ENCODE data around the gene NBEA. TPM values are rescaled to one million over a fixed set of nuclear protein-coding genes. Genes with fewer than 3 reads are reported as not detected.
"Not testable (repeated sequence)": the region's sequence is repeated elsewhere in the genome, so short reads cannot be mapped to it uniquely, and the experiment has no call there.

The NBEA gene
- total RNA-seq, 1 donor from 2014 or later = 0.14 TPM

DNA sequence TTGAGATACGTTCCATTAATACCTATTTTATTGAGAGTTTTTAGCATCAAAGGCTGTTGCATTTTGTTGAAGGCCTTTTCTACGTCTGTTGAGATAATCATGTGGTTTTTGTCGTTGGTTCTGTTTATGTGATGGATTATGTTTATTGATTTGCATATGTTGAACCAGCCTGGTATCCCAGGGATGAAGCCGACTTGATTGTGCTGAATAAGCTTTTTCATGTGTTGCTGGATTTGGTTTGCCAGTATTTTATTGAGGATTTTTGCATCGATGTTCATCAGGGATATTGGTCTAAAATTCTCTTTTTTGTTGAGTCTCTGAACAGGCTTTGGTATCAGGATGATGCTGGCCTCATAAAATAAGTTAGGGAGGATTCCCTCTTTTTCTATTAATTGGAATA, 43.1 kb downstream of the NBEA start:
- H3K9me3 Mint-ChIP-seq; H3K4me1 Mint-ChIP-seq; H3K27me3 Mint-ChIP-seq; DNase-seq; intact Hi-C loops (cut with micrococcal nuclease); H3K4me3 Mint-ChIP-seq; H3K27ac Mint-ChIP-seq; H3K36me3 Mint-ChIP-seq (ENCODE audit: low read depth): not testable (repeated sequence)

DNA sequence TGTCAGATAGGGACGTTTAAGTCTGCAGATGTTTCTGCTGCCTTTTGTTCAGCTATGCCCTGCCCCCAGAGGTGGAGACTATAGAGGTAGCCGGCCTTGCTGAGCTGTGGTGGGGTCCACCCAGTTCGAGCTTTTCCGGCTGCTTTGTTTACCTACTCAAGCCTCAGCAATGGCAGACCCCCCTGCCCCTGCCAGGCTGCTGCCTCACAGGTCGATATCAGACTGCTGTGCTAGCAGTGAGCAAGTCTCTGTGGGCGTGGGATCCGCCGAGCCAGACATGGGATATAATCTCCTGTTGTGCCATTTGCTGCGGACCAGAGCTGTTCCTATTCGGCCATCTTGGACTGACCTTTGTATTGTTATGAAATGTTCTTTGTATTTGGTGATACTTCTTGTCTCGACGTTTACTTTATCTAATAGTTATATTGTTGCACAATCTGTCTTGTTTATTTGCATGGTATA, 46.3 kb downstream of the NBEA start:
- H3K4me3 Mint-ChIP-seq = no peak overlapping the region
- no peaks in the 10 kb centered on the region for H3K27me3 Mint-ChIP-seq
- H3K36me3 Mint-ChIP-seq (ENCODE audit: low read depth) = no peaks in the 10 kb centered on the region
- no peak for DNase-seq
- intact Hi-C loops (cut with micrococcal nuclease) = no loop called here
- peaks cover 18% of the 10 kb centered on the region for H3K9me3 Mint-ChIP-seq
- H3K27ac Mint-ChIP-seq = no peak overlapping the region
- H3K4me1 Mint-ChIP-seq = no peaks in the 10 kb centered on the region

DNA sequence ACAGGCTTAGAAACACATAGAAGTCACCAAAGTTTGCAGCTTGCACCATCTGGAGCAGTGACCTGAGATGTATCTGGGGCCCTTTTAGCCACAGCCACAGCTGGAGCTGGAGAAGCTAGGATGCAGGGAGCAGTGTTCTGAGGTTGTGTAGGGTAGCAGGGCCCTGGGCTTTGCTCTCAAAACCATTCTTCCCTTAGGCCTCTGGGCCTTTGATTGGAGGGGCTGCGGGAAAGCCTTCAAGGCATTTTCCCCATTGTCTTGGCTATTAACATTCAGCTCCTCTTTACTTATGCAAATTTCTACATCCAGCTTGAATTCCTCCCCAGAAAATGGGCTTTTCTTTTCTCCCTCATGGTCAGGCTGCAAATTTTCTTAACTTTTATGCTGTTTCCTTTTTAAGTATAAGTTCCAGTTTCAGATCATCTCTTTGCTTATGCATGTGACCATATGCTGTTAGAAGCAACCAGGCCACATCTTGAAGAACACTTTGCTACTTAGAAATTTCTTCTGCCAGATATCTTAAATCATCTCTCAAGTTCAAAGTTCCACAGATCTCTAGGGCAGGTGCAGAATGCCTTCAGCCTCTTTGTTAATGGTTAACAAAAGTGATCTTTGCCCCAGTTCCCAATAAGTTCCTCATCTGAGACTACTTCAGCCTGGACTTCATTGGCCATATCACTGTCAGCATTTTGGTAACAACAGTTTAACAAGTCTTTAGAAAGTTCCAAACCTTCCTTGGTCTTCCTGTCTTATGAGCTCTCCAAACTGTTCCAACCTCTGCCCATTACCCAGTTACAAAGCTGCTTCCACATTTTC, 48.5 kb downstream of the NBEA start:
- Mint-ChIP-seq H3K27ac (no peak overlapping the region), H3K9me3 (peaks cover 18% of the 10 kb centered on the region), H3K36me3 (ENCODE audit: low read depth) (no peaks in the 10 kb centered on the region), H3K27me3 (no peaks in the 10 kb centered on the region), H3K4me1 (no peaks in the 10 kb centered on the region), H3K4me3 (no peak overlapping the region)
- no peak for DNase-seq
- intact Hi-C loops (cut with micrococcal nuclease) = no loop called here

DNA sequence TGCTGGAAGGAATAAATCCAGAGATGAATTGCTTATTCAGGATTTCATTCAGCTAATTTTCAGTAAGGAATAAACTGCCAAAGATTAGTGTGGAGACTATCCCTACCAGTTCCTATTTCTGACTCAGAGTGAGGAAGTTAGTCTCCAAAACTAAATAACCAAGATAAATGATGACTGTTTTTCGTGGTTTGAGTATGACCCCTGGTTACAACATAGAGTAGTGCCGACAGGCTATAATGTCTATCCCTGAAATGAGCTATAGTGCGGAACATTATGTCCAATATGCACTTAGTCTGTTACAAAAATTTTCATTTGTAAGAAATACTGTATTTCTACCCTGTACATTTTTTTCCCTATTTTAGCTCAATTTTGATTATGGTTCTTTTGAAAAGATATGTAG, 51.4 kb downstream of the NBEA start:
- H3K4me1 Mint-ChIP-seq = no peaks in the 10 kb centered on the region
- H3K9me3 Mint-ChIP-seq = peaks cover 12% of the 10 kb centered on the region
- no peaks in the 10 kb centered on the region for H3K27me3 Mint-ChIP-seq
- H3K27ac Mint-ChIP-seq = no peak overlapping the region
- no peaks in the 10 kb centered on the region for H3K36me3 Mint-ChIP-seq (ENCODE audit: low read depth)
- H3K4me3 Mint-ChIP-seq = no peak overlapping the region
- intact Hi-C loops (cut with micrococcal nuclease) = no loop called here
- DNase-seq = no peak

DNA sequence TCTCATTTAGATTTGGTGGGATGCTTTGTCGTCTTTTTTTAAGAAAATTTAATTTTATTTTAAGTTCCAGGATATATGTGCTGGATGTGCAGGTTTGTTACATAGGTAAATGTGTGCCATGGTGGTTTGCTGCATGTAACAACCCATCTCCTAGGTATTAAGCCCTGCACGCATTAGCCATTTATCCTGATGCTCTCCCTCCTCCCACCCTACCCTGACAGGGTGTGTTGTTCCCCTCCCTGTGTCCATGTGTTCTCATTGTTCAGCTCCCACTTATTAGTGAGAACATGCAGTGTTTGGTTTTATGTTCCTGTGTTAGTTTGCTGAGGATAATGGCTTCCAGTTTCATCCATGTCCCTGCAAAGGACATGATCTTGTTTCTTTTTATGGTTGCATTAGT, 61.7 kb downstream of the NBEA start:
- H3K9me3 Mint-ChIP-seq; H3K27me3 Mint-ChIP-seq; H3K36me3 Mint-ChIP-seq (ENCODE audit: low read depth); DNase-seq; intact Hi-C loops (cut with micrococcal nuclease); H3K4me1 Mint-ChIP-seq; H3K27ac Mint-ChIP-seq; H3K4me3 Mint-ChIP-seq: not testable (repeated sequence)

DNA sequence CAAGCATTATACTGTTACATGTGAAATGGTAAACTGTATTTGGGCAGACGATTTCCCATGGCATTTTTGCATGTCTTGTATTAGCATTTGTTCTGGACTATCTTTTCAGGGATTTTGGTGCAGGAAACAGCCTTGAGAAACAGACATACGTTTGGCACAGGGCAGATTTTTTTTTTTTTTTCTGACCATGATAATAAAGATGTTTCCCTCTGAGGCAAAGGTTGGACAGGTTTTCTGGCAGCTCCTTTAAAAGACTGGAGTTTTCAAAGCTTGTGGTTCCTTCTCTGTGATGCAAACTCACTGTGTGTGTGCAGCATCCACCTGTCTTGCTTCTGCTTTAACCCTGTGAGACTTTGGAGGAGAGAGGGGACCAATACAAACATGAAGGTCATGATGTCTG, 63.0 kb downstream of the NBEA start:
- DNase-seq = no peak
- H3K27ac Mint-ChIP-seq = no peak overlapping the region
- H3K9me3 Mint-ChIP-seq = peaks cover 4% of the 10 kb centered on the region
- no peaks in the 10 kb centered on the region for H3K27me3 Mint-ChIP-seq
- H3K4me1 Mint-ChIP-seq = no peaks in the 10 kb centered on the region
- intact Hi-C loops (cut with micrococcal nuclease) = no loop called here
- H3K36me3 Mint-ChIP-seq (ENCODE audit: low read depth) = no peaks in the 10 kb centered on the region
- no peak overlapping the region for H3K4me3 Mint-ChIP-seq

DNA sequence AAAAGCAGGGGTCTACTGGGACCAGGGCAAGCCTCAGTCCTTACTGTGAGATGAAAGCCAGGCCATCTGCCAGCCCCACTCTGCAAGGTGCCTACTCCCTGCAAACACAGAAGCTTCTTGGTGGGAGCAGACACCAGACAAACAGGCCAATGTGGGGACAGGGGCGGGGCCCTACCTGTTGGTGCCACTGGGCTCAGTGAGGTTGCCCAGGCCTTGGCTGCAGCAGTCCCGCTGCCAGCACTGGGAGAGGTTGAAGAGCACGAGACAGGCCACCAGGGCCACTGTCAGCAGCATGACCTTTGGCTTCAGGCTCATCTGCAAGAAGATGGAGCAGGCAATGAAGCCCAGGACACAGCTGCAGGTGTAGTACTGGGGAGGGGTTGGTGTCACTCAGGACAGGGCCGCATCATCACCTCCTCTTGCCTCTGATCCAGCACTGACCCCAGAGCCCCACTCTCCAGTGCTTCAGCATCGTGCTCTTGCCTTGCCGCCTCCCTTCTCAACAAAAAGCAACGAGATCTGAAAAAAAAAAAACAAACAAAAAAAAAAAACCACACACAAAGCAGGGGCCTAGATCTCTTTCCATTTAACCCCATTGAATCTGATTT, 72.6 kb downstream of the NBEA start:
- Mint-ChIP-seq H3K27me3 (no peaks in the 10 kb centered on the region), H3K4me3 (no peak overlapping the region), H3K27ac (no peak overlapping the region), H3K4me1 (no peaks in the 10 kb centered on the region), H3K9me3 (peaks cover 3% of the 10 kb centered on the region), H3K36me3 (ENCODE audit: low read depth) (no peaks in the 10 kb centered on the region)
- intact Hi-C loops (cut with micrococcal nuclease) = no loop called here
- no peak for DNase-seq

DNA sequence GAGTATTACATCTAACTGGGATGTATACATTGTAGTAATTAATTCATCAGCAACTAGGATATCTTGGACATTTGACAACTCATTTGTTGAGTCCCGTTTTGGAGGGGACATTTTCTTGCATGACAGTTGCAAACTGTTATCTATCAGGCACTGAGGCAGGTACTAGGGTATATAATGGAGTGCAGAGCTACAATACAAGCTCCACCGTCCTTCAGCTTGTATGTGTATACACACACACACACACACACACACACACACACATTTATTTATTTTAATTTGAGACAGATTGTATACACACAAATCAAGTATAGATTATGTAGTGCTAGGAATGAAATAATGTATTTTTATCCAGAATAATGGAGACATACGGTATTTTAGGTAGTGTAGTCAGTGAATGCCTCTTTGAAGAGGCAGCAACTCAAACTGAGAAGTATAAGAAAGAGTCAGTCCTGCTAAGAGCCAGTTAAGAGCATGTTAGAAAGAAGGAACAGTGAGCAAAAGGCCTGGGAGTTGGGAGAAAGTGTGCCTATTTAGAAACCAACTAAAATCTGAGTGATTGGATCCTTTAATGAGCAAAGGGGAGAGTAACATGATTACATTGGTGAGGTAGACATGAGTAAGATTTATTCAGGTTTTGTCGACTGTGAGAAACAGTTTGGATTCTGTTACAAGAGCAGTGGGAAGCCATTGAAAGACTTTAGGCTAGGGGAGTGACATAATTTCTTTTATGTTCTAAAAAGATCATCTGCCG, 74.5 kb downstream of the NBEA start:
- no peaks in the 10 kb centered on the region for H3K4me1 Mint-ChIP-seq
- no peaks in the 10 kb centered on the region for H3K36me3 Mint-ChIP-seq (ENCODE audit: low read depth)
- no peak overlapping the region for H3K27ac Mint-ChIP-seq
- no peaks in the 10 kb centered on the region for H3K9me3 Mint-ChIP-seq
- DNase-seq = no peak
- intact Hi-C loops (cut with micrococcal nuclease) = no loop called here
- no peak overlapping the region for H3K4me3 Mint-ChIP-seq
- no peaks in the 10 kb centered on the region for H3K27me3 Mint-ChIP-seq

DNA sequence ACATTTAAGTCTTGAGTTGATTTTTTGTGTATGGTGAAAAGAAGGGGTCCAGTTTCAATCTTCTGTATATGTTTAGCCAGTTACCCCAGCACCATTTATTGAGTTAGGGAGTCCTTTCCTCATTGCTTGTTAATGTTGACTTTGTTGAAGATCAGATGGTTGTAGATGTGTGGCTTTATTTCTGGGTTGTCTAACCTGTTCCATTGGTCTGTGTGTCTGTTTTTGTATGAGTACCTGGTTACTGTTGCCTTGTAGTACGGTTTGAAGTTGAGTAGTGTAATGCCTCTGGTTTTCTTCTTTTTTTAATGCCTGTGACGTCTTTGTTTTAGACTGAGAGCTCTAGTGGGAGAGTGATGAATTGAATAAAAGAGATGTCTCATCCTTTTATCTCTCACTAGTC, 83.2 kb downstream of the NBEA start:
- Mint-ChIP-seq H3K27ac (no peak overlapping the region), H3K4me3 (no peak overlapping the region), H3K9me3 (peaks cover 4% of the 10 kb centered on the region), H3K27me3 (no peaks in the 10 kb centered on the region), H3K36me3 (ENCODE audit: low read depth) (no peaks in the 10 kb centered on the region), H3K4me1 (no peaks in the 10 kb centered on the region)
- intact Hi-C loops (cut with micrococcal nuclease) = no loop called here
- DNase-seq = no peak

DNA sequence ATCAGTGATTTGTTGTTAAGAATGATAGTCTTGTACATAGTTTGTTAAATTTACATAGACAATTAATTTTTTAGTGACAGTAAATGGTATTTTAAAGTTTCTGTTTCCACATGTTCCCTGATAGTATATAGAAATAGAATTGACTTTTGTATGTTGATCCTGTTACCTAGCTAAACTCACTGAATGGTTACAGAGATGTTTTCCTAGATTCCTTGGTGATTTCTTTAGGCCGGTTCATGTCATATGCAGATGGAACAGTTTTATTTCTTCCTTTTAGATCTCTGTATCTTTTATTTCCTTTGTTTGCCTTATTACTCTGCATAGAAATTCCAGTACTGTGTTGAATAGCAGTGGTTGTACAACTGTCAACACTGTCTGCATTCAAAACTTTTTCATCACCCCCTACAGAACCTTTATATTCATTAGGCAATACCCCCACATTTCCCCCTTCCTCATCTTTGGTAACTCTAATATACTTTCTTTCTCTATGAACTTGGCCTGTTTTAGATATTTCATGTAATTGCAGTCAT, 86.3 kb downstream of the NBEA start:
- Mint-ChIP-seq H3K9me3 (peaks cover 11% of the 10 kb centered on the region), H3K4me3 (no peak overlapping the region), H3K27me3 (no peaks in the 10 kb centered on the region), H3K27ac (no peak overlapping the region), H3K36me3 (ENCODE audit: low read depth) (no peaks in the 10 kb centered on the region), H3K4me1 (no peaks in the 10 kb centered on the region)
- DNase-seq = no peak
- intact Hi-C loops (cut with micrococcal nuclease) = no loop called here

DNA sequence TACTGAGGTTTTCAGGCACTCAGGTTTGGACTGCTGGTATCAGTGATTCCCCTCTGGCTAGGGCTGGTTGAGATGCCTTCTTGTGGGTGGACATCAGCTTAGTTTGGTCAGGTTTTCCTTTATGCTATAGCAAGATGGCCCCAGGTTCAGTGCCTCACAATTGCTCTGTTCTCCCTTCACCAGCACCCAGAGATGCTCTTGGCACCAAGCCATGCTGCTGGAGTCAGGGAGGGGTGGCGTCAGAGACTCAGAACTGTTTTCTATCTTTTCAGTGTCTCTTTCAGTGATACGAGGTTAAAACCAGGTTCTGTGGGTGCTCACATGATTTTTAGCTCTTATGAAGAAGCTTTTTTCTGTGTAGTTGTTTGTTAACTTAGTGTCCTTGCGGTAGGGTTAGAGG, 96.9 kb downstream of the NBEA start:
- Mint-ChIP-seq H3K9me3 (peaks cover 7% of the 10 kb centered on the region), H3K27ac (no peak overlapping the region), H3K27me3 (no peaks in the 10 kb centered on the region), H3K4me3 (no peak overlapping the region), H3K4me1 (no peaks in the 10 kb centered on the region), H3K36me3 (ENCODE audit: low read depth) (no peaks in the 10 kb centered on the region)
- intact Hi-C loops (cut with micrococcal nuclease) = no loop called here
- no peak for DNase-seq

DNA sequence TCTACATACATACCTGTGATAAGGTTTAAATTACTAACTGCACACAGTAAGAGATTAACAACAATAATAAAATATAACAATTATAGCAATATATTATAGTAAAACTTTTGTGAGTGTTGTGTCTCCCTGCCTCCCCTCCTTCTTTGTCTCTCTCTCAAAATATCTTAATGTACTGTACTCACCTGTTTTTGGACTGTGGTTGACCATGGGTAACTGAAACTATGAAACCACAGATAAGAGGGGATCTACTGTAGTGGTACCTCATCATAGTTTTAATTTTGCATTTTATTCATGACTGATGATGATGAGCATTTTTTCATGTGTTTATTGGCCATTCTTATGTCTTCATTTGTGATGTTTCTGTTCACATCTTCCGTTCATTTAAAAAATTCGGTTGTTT, 104.5 kb downstream of the NBEA start:
- no peak overlapping the region for H3K27ac Mint-ChIP-seq
- intact Hi-C loops (cut with micrococcal nuclease) = no loop called here
- no peaks in the 10 kb centered on the region for H3K36me3 Mint-ChIP-seq (ENCODE audit: low read depth)
- H3K4me3 Mint-ChIP-seq = no peak overlapping the region
- H3K27me3 Mint-ChIP-seq = no peaks in the 10 kb centered on the region
- no peak for DNase-seq
- no peaks in the 10 kb centered on the region for H3K4me1 Mint-ChIP-seq
- no peaks in the 10 kb centered on the region for H3K9me3 Mint-ChIP-seq

DNA sequence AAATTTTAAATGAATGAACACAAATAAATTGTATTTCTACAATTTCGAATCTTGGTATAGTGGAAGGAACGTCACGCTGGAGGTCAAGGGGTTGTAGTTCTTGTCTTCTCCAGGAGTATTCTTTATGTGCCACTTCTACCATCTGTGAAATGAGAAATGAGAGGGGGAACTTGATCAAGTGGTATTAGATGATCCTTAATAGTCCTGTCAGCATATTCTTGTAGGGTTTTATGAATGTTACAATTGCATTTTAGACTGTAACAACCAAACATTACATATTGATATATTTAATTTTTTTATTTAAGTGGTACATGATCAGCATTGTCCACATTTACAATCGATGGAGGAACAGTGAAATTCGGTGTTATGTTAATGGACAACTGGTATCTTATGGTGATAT, 113.6 kb downstream of the NBEA start:
- Mint-ChIP-seq H3K27me3 (no peaks in the 10 kb centered on the region), H3K36me3 (ENCODE audit: low read depth) (no peaks in the 10 kb centered on the region), H3K9me3 (no peaks in the 10 kb centered on the region), H3K4me3 (no peak overlapping the region), H3K4me1 (no peaks in the 10 kb centered on the region), H3K27ac (no peak overlapping the region)
- intact Hi-C loops (cut with micrococcal nuclease) = no loop called here
- no peak for DNase-seq

DNA sequence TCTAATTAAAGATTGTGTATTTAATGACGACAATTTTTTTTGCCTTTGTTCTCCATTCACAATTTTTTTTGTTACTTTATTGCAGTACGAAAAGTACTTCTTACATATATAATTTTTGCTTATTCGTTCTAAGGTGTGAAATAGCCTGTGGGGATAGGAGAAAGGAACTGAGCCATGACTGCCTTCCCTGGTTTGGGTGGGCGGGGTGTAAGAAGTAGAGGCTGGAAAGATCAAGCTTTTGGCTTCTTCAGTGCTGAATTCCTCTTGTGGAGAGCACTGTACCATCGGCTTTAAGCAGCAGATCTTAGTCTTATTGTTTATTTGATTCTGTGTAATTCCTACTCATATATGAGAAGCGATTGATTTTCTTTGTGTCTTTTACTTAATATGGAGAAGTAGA, 115.8 kb downstream of the NBEA start:
- no peaks in the 10 kb centered on the region for H3K4me1 Mint-ChIP-seq
- no peak overlapping the region for H3K4me3 Mint-ChIP-seq

More for the DNA sequence above, 115.8 kb downstream of the NBEA start:
- Mint-ChIP-seq H3K9me3 (no peaks in the 10 kb centered on the region), H3K36me3 (ENCODE audit: low read depth) (no peaks in the 10 kb centered on the region), H3K27me3 (no peaks in the 10 kb centered on the region), H3K27ac (no peak overlapping the region)
- intact Hi-C loops (cut with micrococcal nuclease) = no loop called here
- DNase-seq = no peak
